SK-N-MC (cell line): ENCODE results near the gene PTRH2.

Experiments used
- EZH2 ChIP-seq: fragments of 200-600 bp; sonication (generic); IDR thresholded peaks from one replicate; pipeline ENCODE4 v1.6.1; 2017; ENCODE audit warnings: antibody characterized with exemption
- POLR2AphosphoS5 ChIP-seq: IDR thresholded peaks from 2 replicates; pipeline ENCODE4 v1.6.1; 2012; ENCODE audit warnings: mild to moderate bottlenecking, low read depth, low read length, borderline replicate concordance

- TF ChIP-seq EZH2 (no peak), POLR2AphosphoS5 (no peak)
These were observed 28.3 kb downstream of the PTRH2 start for GRCh38 chr17:59678918-59679317.
